ENCODE results near the gene SMIM36.
"Not testable (repeated sequence)": the region's sequence is repeated elsewhere in the genome, so short reads cannot be mapped to it uniquely, and the experiment has no call there.

The SMIM36 gene

DNA sequence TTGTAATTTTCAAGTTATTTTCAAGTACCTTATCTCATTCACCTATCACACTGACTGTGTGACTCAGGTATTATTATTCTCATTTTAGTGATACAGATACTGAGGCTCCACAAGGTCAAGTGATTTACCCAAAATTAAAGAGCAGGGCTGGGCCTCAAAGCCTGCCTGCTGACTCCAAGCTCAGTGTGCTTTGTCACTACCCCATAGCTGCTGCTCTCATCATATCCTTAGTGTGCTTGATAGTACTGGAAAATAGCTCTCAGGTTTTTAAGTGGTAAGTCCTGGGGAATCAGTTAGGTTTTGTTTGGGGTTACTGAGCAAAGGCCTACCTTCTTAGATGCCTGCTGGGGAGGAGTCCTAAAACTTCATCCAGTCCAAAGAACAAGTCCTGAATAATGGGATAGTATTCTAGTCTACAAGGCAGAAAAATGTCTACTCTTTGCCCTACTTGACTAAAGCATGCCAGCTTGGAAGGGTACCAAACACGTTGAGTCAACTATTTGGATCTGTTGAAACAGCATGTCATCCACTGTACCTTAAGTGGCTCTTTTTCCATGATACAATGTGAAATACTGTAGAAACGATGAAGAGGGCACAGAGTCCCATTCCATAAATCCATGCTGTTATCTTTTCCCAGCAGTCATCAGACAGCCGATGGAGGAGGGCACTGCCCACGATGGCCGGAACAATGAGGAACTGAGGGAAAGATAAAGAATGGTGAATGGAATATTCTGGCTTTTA is 100.4 kb downstream of the SMIM36 start:
- DNase-seq: no peak

DNA sequence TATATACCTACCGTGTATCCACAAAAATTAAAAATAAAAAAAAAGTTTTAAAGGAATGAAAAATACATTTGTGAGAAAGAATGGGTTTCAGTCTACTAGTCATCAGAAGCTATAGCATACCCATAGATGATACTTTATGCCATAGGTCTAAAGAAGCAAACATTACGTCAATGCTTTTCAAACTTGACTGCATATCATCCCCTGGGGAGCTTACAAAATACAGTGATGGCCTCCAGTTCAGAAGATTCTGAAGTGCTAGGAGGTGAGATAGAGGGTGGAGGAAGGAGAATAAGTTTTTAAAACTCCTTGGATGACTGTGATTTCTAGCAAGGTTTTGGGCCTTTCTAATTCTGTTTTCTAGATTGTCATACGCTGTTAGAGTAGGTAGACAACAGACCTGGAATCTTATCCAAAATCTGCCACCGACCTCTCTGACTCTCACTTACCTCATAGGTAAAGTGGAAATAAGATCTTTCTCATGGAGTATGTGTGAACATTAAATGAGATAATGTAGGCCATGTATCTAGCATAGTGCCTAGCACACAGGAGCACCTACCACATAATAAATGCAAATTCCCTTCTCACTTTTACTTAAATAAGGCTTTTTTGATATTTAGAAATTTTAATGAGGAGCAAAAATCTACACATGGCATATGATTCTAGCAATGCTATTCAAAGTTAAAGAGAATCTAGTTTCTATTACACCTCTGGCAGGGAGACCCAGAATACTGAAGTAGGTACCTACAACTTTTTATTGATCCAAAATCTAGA is 102.0 kb downstream of the SMIM36 start:
- DNase-seq: no peak

DNA sequence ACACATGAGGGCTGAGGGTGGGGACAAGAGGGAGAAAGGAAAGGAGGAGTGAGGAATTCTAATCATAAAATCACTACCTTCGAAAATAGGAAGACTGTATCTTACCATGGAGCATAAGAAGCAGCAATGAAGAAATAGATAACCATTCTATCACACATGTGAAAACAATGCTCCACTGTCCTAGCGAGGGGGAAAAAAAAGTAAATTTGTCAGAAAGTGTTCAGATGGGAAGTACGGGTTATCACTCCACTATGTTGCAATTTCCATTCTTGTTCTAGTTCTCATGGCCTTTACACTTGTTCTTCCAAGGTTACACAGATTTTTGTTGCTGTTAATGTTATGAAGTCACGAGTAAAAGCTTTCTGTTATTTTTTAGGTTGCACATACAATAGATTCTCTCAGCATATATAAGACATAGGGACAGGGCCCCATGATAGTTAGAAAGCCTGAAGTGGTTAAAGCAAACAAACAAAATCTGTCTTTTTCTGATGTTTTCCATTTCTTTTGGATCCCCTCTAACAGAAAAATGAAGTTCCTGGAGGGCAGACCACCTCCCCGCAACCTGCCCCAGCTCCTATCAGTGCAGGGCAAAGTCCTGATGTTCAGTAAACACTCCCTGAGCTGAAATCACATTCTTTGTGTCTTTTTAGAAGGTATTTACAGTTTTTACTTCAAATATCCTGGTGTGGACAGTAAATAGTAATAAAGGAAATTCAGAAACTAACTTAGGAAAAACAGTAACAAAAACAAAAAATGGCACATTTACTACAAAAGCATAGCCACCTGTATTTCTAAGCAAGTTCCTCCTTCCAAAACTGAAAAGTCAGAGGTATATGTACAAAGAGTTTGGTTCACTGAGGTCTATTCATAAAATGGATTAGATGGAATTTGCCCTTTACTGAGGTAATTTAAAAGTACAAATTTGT is 103.3 kb downstream of the SMIM36 start:
- DNase-seq: no peak

DNA sequence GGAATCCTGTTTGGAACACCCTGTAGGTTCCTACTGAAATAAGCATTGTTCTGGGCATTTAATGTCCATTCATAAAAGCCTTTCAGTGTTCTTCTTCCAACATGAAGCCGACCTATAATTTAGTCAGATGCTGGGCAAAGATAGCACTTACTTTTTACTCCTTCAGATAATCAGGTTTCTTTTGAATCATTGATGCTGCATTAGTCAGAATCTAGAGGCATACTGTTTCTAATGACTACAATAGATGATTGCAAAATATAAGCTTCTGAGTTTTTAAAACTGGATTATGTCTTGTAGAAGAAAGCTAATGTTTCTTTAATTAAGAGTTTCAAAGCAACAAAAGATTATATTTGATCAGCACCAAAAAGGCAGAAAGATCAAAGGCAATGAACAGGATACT is 105.7 kb downstream of the SMIM36 start:
- DNase-seq: no peak

DNA sequence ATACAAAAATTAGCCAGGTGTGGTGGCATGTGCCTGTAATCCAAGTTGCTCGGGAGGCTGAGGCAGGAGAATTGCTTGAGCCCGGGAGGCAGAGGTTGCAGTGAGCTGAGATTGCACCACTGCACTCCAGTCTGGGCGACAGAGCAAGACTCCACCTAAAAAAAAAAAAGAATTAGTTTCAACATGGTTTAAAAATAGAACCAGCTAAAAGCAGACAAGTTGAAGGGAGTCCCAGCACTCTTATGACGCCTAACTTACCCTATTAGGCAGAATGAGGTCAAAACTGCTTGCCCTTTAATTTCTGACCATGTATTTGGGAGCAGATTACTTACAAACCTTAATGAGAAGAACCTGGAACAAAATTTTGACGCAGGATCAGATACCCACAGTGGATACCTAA is 107.1 kb downstream of the SMIM36 start:
- DNase-seq: not testable (repeated sequence)

GRCh38 chr17:55402374-55402773 is 108.9 kb downstream of the SMIM36 start:
- DNase-seq: no peak

All from NCI-H1694 (cell line).